Mucosa of stomach (tissue), 1 donor: ENCODE results near the gene PREP.

ENCODE experiments used
- H3K27me3 ChIP-seq: one replicate; pipeline ENCODE4 v1.7.0; 2013; ENCODE audit warnings: mild to moderate bottlenecking, low read length; ENCODE audit not compliant: control insufficient read depth, insufficient read depth
- H3K36me3 ChIP-seq: one replicate; pipeline ENCODE4 v1.7.0; 2013; ENCODE audit warnings: low read length; ENCODE audit not compliant: control insufficient read depth, insufficient read depth
- H3K4me1 ChIP-seq: one replicate; pipeline ENCODE4 v1.7.0; 2013; ENCODE audit warnings: mild to moderate bottlenecking, low read length; ENCODE audit not compliant: control insufficient read depth, insufficient read depth
- H3K4me3 ChIP-seq: one replicate; pipeline ENCODE4 v1.7.0; 2013; ENCODE audit warnings: low read length
- H3K9ac ChIP-seq: one replicate; pipeline ENCODE4 v1.7.0; 2013; ENCODE audit warnings: mild to moderate bottlenecking, low read length, moderate library complexity
- H3K9me3 ChIP-seq: one replicate; pipeline ENCODE4 v1.7.0; 2013; ENCODE audit warnings: mild to moderate bottlenecking, low read length, moderate library complexity; ENCODE audit not compliant: control insufficient read depth
- donor health status: Pancreatic carcinoma.

Gene PREP

GRCh38 chr6:105317607-105318533 is 85.0 kb downstream of the PREP start:
- Histone ChIP-seq H3K27me3 (no peaks in the 10 kb centered on the region), H3K9ac (no peak overlapping the region), H3K9me3 (no peaks in the 10 kb centered on the region), H3K4me1 (peaks cover 12% of the 10 kb centered on the region), H3K36me3 (no peaks in the 10 kb centered on the region), H3K4me3 (no peak overlapping the region)

- peaks cover 8% of the 10 kb centered on the region for H3K4me1 ChIP-seq
- no peak overlapping the region for H3K9ac ChIP-seq
- H3K9me3 ChIP-seq, result no peaks in the 10 kb centered on the region
- no peak overlapping the region for H3K4me3 ChIP-seq
- H3K36me3 ChIP-seq, result no peaks in the 10 kb centered on the region
- no peaks in the 10 kb centered on the region for H3K27me3 ChIP-seq
Observed at GRCh38 chr6:105313211-105313610, 89.7 kb downstream of the PREP start.

- Histone ChIP-seq H3K9ac (no peak overlapping the region), H3K36me3 (no peaks in the 10 kb centered on the region), H3K4me1 (peaks cover 8% of the 10 kb centered on the region), H3K27me3 (no peaks in the 10 kb centered on the region), H3K9me3 (no peaks in the 10 kb centered on the region), H3K4me3 (no peak overlapping the region)
Observed at GRCh38 chr6:105310947-105311346, 91.9 kb downstream of the PREP start.

GRCh38 chr6:105310371-105310770 is 92.5 kb downstream of the PREP start:
- no peaks in the 10 kb centered on the region for H3K27me3 ChIP-seq
- H3K36me3 ChIP-seq, result no peaks in the 10 kb centered on the region
- peaks cover 8% of the 10 kb centered on the region for H3K4me1 ChIP-seq
- H3K9ac ChIP-seq, result no peak overlapping the region
- H3K4me3 ChIP-seq, result no peak overlapping the region
- no peaks in the 10 kb centered on the region for H3K9me3 ChIP-seq

GRCh38 chr6:105308840-105309239 is 94.0 kb downstream of the PREP start:
- no peaks in the 10 kb centered on the region for H3K27me3 ChIP-seq
- no peak overlapping the region for H3K4me3 ChIP-seq
- H3K9ac ChIP-seq, result no peak overlapping the region
- no peaks in the 10 kb centered on the region for H3K9me3 ChIP-seq
- H3K36me3 ChIP-seq, result no peaks in the 10 kb centered on the region
- H3K4me1 ChIP-seq, result peaks cover 8% of the 10 kb centered on the region

- H3K36me3 ChIP-seq, result no peaks in the 10 kb centered on the region
- H3K27me3 ChIP-seq, result no peaks in the 10 kb centered on the region
- H3K4me3 ChIP-seq, result no peak overlapping the region
- H3K4me1 ChIP-seq, result peaks cover 4% of the 10 kb centered on the region
- H3K9ac ChIP-seq, result no peak overlapping the region
- H3K9me3 ChIP-seq, result no peaks in the 10 kb centered on the region
Observed at GRCh38 chr6:105305521-105305920, 97.4 kb downstream of the PREP start.

GRCh38 chr6:105304825-105305224 is 98.1 kb downstream of the PREP start:
- H3K27me3 ChIP-seq, result no peaks in the 10 kb centered on the region
- H3K36me3 ChIP-seq, result no peaks in the 10 kb centered on the region
- H3K9me3 ChIP-seq, result no peaks in the 10 kb centered on the region
- H3K4me1 ChIP-seq, result no peaks in the 10 kb centered on the region
- no peak overlapping the region for H3K9ac ChIP-seq
- no peak overlapping the region for H3K4me3 ChIP-seq

GRCh38 chr6:105304366-105304765 is 98.5 kb downstream of the PREP start:
- Histone ChIP-seq H3K36me3 (no peaks in the 10 kb centered on the region), H3K27me3 (no peaks in the 10 kb centered on the region), H3K4me1 (no peaks in the 10 kb centered on the region), H3K4me3 (no peak overlapping the region), H3K9ac (no peak overlapping the region), H3K9me3 (no peaks in the 10 kb centered on the region)

- no peaks in the 10 kb centered on the region for H3K27me3 ChIP-seq
- no peaks in the 10 kb centered on the region for H3K36me3 ChIP-seq
- no peak overlapping the region for H3K9ac ChIP-seq
- H3K4me3 ChIP-seq, result no peak overlapping the region
- H3K9me3 ChIP-seq, result no peaks in the 10 kb centered on the region
- no peaks in the 10 kb centered on the region for H3K4me1 ChIP-seq
Observed at GRCh38 chr6:105302617-105303128, 100.2 kb downstream of the PREP start.

GRCh38 chr6:105301756-105302616 is 100.9 kb downstream of the PREP start:
- Histone ChIP-seq H3K9ac (no peak overlapping the region), H3K4me1 (no peaks in the 10 kb centered on the region), H3K36me3 (no peaks in the 10 kb centered on the region), H3K27me3 (no peaks in the 10 kb centered on the region), H3K9me3 (no peaks in the 10 kb centered on the region), H3K4me3 (no peak overlapping the region)

GRCh38 chr6:105301072-105301503 is 101.8 kb downstream of the PREP start:
- Histone ChIP-seq H3K27me3 (no peaks in the 10 kb centered on the region), H3K9me3 (no peaks in the 10 kb centered on the region), H3K4me1 (no peaks in the 10 kb centered on the region), H3K4me3 (no peak overlapping the region), H3K36me3 (no peaks in the 10 kb centered on the region), H3K9ac (no peak overlapping the region)

GRCh38 chr6:105300090-105300489 is 102.8 kb downstream of the PREP start:
- no peak overlapping the region for H3K9ac ChIP-seq
- H3K27me3 ChIP-seq, result no peaks in the 10 kb centered on the region
- H3K9me3 ChIP-seq, result no peaks in the 10 kb centered on the region
- H3K36me3 ChIP-seq, result no peaks in the 10 kb centered on the region
- H3K4me3 ChIP-seq, result no peak overlapping the region
- H3K4me1 ChIP-seq, result no peaks in the 10 kb centered on the region
